SK-N-SH (cell line): ENCODE data around the gene MEGF10. TPM values are rescaled to one million over a fixed set of nuclear protein-coding genes. Genes with fewer than 3 reads are reported as not detected.

Experiments
- CTCF ChIA-PET: fragments of 300-600, 350-600 bp; formaldehyde crosslinking; extraction: SDS; loops from one replicate; lab custom pipeline; 2021; lab: Yijun Ruan, JAX
- POLR2A ChIA-PET: fragments of 350-600 bp; sonication (Branson Sonifier 250); formaldehyde crosslinking; extraction: SDS; loops from one replicate; lab custom pipeline; 2020; ENCODE audit warnings: antibody characterized with exemption, inconsistent platforms; lab: Yijun Ruan, JAX
- DNase-seq: peaks from one replicate; pipeline ENCODE4 v3.0.0; 2012
- H2AFZ ChIP-seq: fragments of 200-600 bp; sonication (generic); 2 replicates; pipeline ENCODE4 v1.8.1; 2016; ENCODE audit warnings: antibody characterized with exemption, mild to moderate bottlenecking, low read depth
- H3F3A ChIP-seq: fragments of 200-600 bp; sonication (generic); replicated peaks from 2 replicates; pipeline ENCODE3; 2016; ENCODE audit warnings: antibody characterized with exemption, mild to moderate bottlenecking; ENCODE audit not compliant: insufficient read depth
- H3K27ac ChIP-seq, 2 experiments: fragments of 200-500 bp in 1 of 2; fragments of 200-600 bp in 1 of 2; sonication (Bioruptor generic) in 1 of 2; sonication (generic), shearing (Covaris generic) in 1 of 2; 2 replicates each; pipeline versions ENCODE4 v1.5.1 to v1.6.1; 2014 to 2016; ENCODE audit warnings: low read depth in 2 of 2, inconsistent platforms in 1 of 2, low read length in 1 of 2, mild to moderate bottlenecking in 1 of 2, mixed read lengths in 1 of 2
- H3K27me3 ChIP-seq: fragments of 200-600 bp; sonication (generic), shearing (Covaris generic); 2 replicates; pipeline ENCODE4 v1.6.1; 2016; ENCODE audit warnings: mixed run types; ENCODE audit not compliant: insufficient read depth
- H3K36me3 ChIP-seq, 2 experiments: fragments of 200-500 bp in 1 of 2; fragments of 200-600 bp in 1 of 2; sonication (Bioruptor generic) in 1 of 2; sonication (generic) in 1 of 2; replicated peaks in 1 of 2; 2 replicates each; pipeline versions ENCODE3 to v1.5.1; 2014 to 2016; ENCODE audit warnings: low read length in 1 of 2, mild to moderate bottlenecking in 1 of 2; ENCODE audit not compliant: insufficient read depth in 2 of 2, control insufficient read depth in 1 of 2
- H3K4me1 ChIP-seq, 2 experiments: fragments of 200-500 bp in 1 of 2; fragments of 200-600 bp in 1 of 2; sonication (Bioruptor generic) in 1 of 2; sonication (generic), shearing (Covaris generic) in 1 of 2; 2 replicates each; pipeline versions ENCODE4 v1.5.1 to v1.6.1; 2014 to 2016; ENCODE audit warnings: low read depth in 1 of 2, low read length in 1 of 2, mixed run types in 1 of 2; ENCODE audit not compliant: insufficient read depth in 2 of 2, control insufficient read depth in 1 of 2
- H3K4me2 ChIP-seq: fragments of 200-600 bp; sonication (generic), shearing (Covaris generic); 2 replicates; pipeline ENCODE4 v1.6.1; 2017; ENCODE audit warnings: mixed run types
- H3K4me3 ChIP-seq, 2 experiments: fragments of 200-500 bp in 1 of 2; fragments of 200-600 bp in 1 of 2; sonication (Bioruptor generic) in 1 of 2; sonication (generic), shearing (Covaris generic) in 1 of 2; 2 replicates each; pipeline versions ENCODE4 v1.5.1 to v1.8.1; 2014 to 2016; ENCODE audit warnings: low read depth in 2 of 2, inconsistent platforms in 1 of 2, low read length in 1 of 2, mild to moderate bottlenecking in 1 of 2, mixed read lengths in 1 of 2, moderate library complexity in 1 of 2
- H3K79me2 ChIP-seq: fragments of 200-600 bp; sonication (generic); 2 replicates; pipeline ENCODE4 v1.8.1; 2017; ENCODE audit warnings: mild to moderate bottlenecking; ENCODE audit not compliant: insufficient read depth
- H3K9ac ChIP-seq: fragments of 200-600 bp; sonication (generic); 2 replicates; pipeline ENCODE4 v1.6.1; 2017; ENCODE audit warnings: mixed run types
- H3K9me2 ChIP-seq: fragments of 200-600 bp; sonication (generic); 2 replicates; pipeline ENCODE4 v1.6.1; 2017; ENCODE audit warnings: mixed run types
- H3K9me3 ChIP-seq: fragments of 200-600 bp; sonication (generic); 2 replicates; pipeline ENCODE4 v1.6.1; 2017; ENCODE audit warnings: mixed run types, mild to moderate bottlenecking, moderate library complexity
- H4K20me1 ChIP-seq: fragments of 200-600 bp; sonication (generic); 2 replicates; pipeline ENCODE4 v1.6.1; 2017; ENCODE audit warnings: mild to moderate bottlenecking, mixed run types; ENCODE audit not compliant: insufficient read depth
- ELF1 ChIP-seq: IDR thresholded peaks from 2 replicates; pipeline ENCODE4 v1.4.0; 2012
- EP300 ChIP-seq, 2 experiments: IDR thresholded peaks; 2 replicates each; pipeline versions ENCODE4 v1.4.0 to v1.6.1; 2012; ENCODE audit warnings: borderline replicate concordance in 1 of 2, low read depth in 1 of 2, low read length in 1 of 2
- EZH2phosphoT487 ChIP-seq: fragments of 200-600 bp; sonication (generic); IDR thresholded peaks from 2 replicates; pipeline ENCODE4 v1.6.1; 2017; ENCODE audit warnings: low read depth, mixed run types, mild to moderate bottlenecking, antibody characterized with exemption, moderate library complexity, borderline replicate concordance
- FOSL2 ChIP-seq: IDR thresholded peaks from 2 replicates; pipeline ENCODE4 v1.4.0; 2012; ENCODE audit warnings: low read depth, mild to moderate bottlenecking, moderate library complexity, borderline replicate concordance
- FOXM1 ChIP-seq: IDR thresholded peaks from 2 replicates; pipeline ENCODE4 v1.4.0; 2012; ENCODE audit warnings: low read depth, mild to moderate bottlenecking
- GABPA ChIP-seq: IDR thresholded peaks from 2 replicates; pipeline ENCODE4 v1.4.0; 2012; ENCODE audit warnings: low read depth, mild to moderate bottlenecking
- JUND ChIP-seq: IDR thresholded peaks from 2 replicates; pipeline ENCODE4 v1.4.0; 2012
- MEF2A ChIP-seq: IDR thresholded peaks from 2 replicates; pipeline ENCODE4 v1.4.0; 2012; ENCODE audit warnings: low read depth, borderline replicate concordance
- MXI1 ChIP-seq: IDR thresholded peaks from 2 replicates; pipeline ENCODE4 v1.6.1; 2012; ENCODE audit warnings: mild to moderate bottlenecking, low read depth, low read length, improper control_type of control experiment
- POLR2AphosphoS5 ChIP-seq: IDR thresholded peaks from 2 replicates; pipeline ENCODE4 v1.6.1; 2012; ENCODE audit warnings: low read depth, low read length
- RCOR1 ChIP-seq: fragments of 150-350 bp; IDR thresholded peaks from 2 replicates; pipeline ENCODE4 v1.6.1; 2017; ENCODE audit warnings: antibody characterized with exemption, low read length
- REST ChIP-seq: IDR thresholded peaks from 2 replicates; pipeline ENCODE4 v1.6.1; 2012; ENCODE audit warnings: mild to moderate bottlenecking, low read depth, low read length, moderate library complexity
- RFX5 ChIP-seq: IDR thresholded peaks from 2 replicates; pipeline ENCODE4 v1.6.1; 2012; ENCODE audit warnings: mild to moderate bottlenecking, improper control_type of control experiment, low read length
- RXRA ChIP-seq: IDR thresholded peaks from 2 replicates; pipeline ENCODE4 v1.4.0; 2012; ENCODE audit warnings: low read depth, mild to moderate bottlenecking, borderline replicate concordance
- SIN3A ChIP-seq: IDR thresholded peaks from 2 replicates; pipeline ENCODE4 v1.6.1; 2012; ENCODE audit warnings: low read depth, mild to moderate bottlenecking, low read length, moderate library complexity, borderline replicate concordance
- TCF12 ChIP-seq: IDR thresholded peaks from 2 replicates; pipeline ENCODE4 v1.4.0; 2012
- TEAD4 ChIP-seq: IDR thresholded peaks from 2 replicates; pipeline ENCODE4 v1.4.0; 2012; ENCODE audit warnings: mild to moderate bottlenecking, borderline replicate concordance; ENCODE audit not compliant: insufficient read depth
- USF1 ChIP-seq: IDR thresholded peaks from 2 replicates; pipeline ENCODE4 v1.4.0; 2012; ENCODE audit warnings: low read depth, borderline replicate concordance
- WGBS: methylation state at CpG from one replicate; pipeline ENCODE4 v1.1.6; 2017; ENCODE audit warnings: low lambda C conversion rate; 5-methylcytosine and 5-hydroxymethylcytosine counted together
- polyA plus RNA-seq, 3 experiments: library from polyadenylated mRNA; depleted of rRNA; stranded (reverse); fragments of >200 nt; gene quantifications; 2 replicates each; pipeline ENCODE4 v1.2.3, GENCODE V29; 2012
- TF ChIP-seq, protein P1 (sequence below): IDR thresholded peaks from 2 replicates; pipeline ENCODE4 v1.4.0; 2012; ENCODE audit warnings: low read depth
- TF ChIP-seq, protein P2 (sequence below): fragments of 200-600 bp; sonication (generic); IDR thresholded peaks from 2 replicates; pipeline ENCODE4 v1.6.1; 2017; ENCODE audit warnings: antibody characterized with exemption, mild to moderate bottlenecking, moderate library complexity

The MEGF10 gene
- polyA plus RNA-seq, 1 of the 3 experiments (the other 2 are of a cell fraction), result 1.1 TPM

DNA sequence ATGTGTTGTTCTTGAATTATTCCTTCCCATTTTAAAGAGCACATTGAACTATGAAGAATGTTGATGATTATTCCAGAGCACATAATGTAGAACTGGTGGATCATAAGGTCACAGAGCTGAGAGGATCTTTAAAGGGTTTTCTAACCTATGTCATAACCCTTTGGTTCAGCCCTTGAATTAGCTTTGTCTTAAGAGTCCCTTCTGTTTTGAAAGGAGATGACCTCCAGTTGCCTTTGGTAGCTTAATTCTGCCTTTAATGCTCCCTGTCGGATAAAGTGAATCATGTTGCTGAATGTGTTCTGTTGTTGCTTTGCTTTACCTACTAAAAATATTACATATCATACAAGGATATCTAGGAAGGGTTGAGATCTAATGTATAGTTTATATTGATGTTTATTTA, 127.8 kb downstream of the MEGF10 start:
- Histone ChIP-seq H3K27me3 (no peaks in the 10 kb centered on the region), H3K9ac (no peak overlapping the region), H3K36me3 (no peaks in the 10 kb centered on the region), H2AFZ (no peak overlapping the region), H3K4me1 (no peaks in the 10 kb centered on the region; a peak in 2 of 4 replicates), H3K4me3 (no peak overlapping the region), H3K9me2 (no peaks in the 10 kb centered on the region), H4K20me1 (no peaks in the 10 kb centered on the region), H3F3A (no peaks in the 10 kb centered on the region), H3K79me2 (no peaks in the 10 kb centered on the region), H3K9me3 (no peaks in the 10 kb centered on the region), H3K4me2 (no peak overlapping the region), H3K27ac (no peak overlapping the region)
- CTCF ChIA-PET, result interaction anchor here (1.4 kb wide), 1 partner anchor 24 kb away, joined by 4 read pairs; no protein-coding TSS in a partner anchor
- POLR2A ChIA-PET, result no interaction called here
- TF ChIP-seq RCOR1, result no peak
- TF ChIP-seq REST, result no peak
- TF ChIP-seq EP300 (IDR thresholded peaks at IDR 0.05; ENCODE audit: borderline replicate concordance in 1 of 2, low read depth in 1 of 2, low read length in 1 of 2), result no peak
- TF ChIP-seq, protein P1, sequence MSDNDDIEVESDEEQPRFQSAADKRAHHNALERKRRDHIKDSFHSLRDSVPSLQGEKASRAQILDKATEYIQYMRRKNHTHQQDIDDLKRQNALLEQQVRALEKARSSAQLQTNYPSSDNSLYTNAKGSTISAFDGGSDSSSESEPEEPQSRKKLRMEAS, result no peak
- no peak for TF ChIP-seq JUND
- no peak for TF ChIP-seq FOSL2
- TF ChIP-seq ELF1, result no peak
- no peak for TF ChIP-seq RFX5
- TF ChIP-seq TCF12, result no peak
- no peak for TF ChIP-seq TEAD4
- TF ChIP-seq USF1, result no peak
- no peak for TF ChIP-seq SIN3A
- TF ChIP-seq RXRA, result no peak
- TF ChIP-seq FOXM1, result no peak
- TF ChIP-seq GABPA, result no peak
- TF ChIP-seq POLR2AphosphoS5, result no peak
- TF ChIP-seq EZH2phosphoT487, result no peak
- TF ChIP-seq, protein P2, sequence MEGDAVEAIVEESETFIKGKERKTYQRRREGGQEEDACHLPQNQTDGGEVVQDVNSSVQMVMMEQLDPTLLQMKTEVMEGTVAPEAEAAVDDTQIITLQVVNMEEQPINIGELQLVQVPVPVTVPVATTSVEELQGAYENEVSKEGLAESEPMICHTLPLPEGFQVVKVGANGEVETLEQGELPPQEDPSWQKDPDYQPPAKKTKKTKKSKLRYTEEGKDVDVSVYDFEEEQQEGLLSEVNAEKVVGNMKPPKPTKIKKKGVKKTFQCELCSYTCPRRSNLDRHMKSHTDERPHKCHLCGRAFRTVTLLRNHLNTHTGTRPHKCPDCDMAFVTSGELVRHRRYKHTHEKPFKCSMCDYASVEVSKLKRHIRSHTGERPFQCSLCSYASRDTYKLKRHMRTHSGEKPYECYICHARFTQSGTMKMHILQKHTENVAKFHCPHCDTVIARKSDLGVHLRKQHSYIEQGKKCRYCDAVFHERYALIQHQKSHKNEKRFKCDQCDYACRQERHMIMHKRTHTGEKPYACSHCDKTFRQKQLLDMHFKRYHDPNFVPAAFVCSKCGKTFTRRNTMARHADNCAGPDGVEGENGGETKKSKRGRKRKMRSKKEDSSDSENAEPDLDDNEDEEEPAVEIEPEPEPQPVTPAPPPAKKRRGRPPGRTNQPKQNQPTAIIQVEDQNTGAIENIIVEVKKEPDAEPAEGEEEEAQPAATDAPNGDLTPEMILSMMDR, result no peak
- TF ChIP-seq MEF2A, result no peak
- no peak for TF ChIP-seq MXI1
- 73% methylated on average over 1 of the region's 1 CpG for WGBS
- no peak for DNase-seq
